ENCODE results near the gene ATP6V1E1. TPM values are rescaled to one million over a fixed set of nuclear protein-coding genes. Genes with fewer than 3 reads are reported as not detected.

ATP6V1E1 gene
- total RNA-seq, 1 experiment from 2014 or later = 89.2 TPM

DNA sequence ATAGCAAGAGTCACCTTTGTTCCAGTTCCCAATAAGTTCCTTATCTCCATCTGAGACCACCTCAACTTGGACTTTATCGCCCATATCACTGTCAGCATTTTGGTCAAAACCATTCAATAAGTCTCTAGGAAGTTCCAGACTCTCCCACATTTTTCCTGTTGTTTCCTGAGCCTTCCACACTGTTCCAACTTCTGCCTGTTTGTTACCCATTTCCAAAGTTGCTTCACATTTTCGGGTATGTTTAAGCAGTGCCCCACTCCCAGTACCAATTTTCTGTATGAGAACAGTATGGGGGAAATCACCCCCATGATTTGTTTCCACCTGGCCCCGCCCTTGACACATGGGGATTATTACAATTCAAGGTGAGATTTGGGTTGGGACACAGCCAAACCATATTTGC, 36.7 kb upstream of the ATP6V1E1 start:
- Mint-ChIP-seq H3K9me3 (peaks cover 10 to 12% of the 10 kb centered on the region in 2 experiments), H3K4me3 (no peak overlapping the region), H3K36me3 (ENCODE audit: insufficient read depth in 1 of 3, low read depth in 3 of 3) (peaks cover 40 to 59% (median 53%) of the 10 kb centered on the region in 3 experiments), H3K27me3 (ENCODE audit: low read depth) (no peaks in the 10 kb centered on the region), H3K4me1 (no peaks in the 10 kb centered on the region), H3K27ac (no peak overlapping the region; a peak in 1 of 7 replicates)
- Histone ChIP-seq H3K23ac (ENCODE audit: insufficient read length, low read depth, low read length) (no peak overlapping the region), H3K4ac (ENCODE audit: low read depth, low read length) (no peak overlapping the region), H2AK5ac (ENCODE audit: insufficient read length, low read length) (no peak overlapping the region), H3K4me1 (ENCODE audit: insufficient read depth, low read length) (no peaks in the 10 kb centered on the region), H3T11ph (ENCODE audit: low read length) (no peak overlapping the region), H3K18ac (ENCODE audit: insufficient read length, low read depth, low read length) (no peak overlapping the region), H3K4me2 (ENCODE audit: insufficient read depth, insufficient read length, low read length) (no peak overlapping the region), H2BK5ac (ENCODE audit: insufficient read length, low read length) (no peak overlapping the region), H2BK120ac (ENCODE audit: low read depth, low read length, poor library complexity, severe bottlenecking) (no peak overlapping the region), H3K9me3 (ENCODE audit: control insufficient read depth, low read depth, low read length) (no peaks in the 10 kb centered on the region), H3K56ac (ENCODE audit: insufficient read length, low read depth, low read length) (no peak overlapping the region), H3K27ac (ENCODE audit: insufficient read length, low read depth, low read length) (no peak overlapping the region), H4K91ac (ENCODE audit: insufficient read length, low read depth, low read length) (no peak overlapping the region), H2BK12ac (ENCODE audit: insufficient read length, low read depth, low read length) (no peak overlapping the region), H3K9ac (ENCODE audit: extremely low read depth, insufficient read length, low read length) (no peak overlapping the region), H3K23me2 (ENCODE audit: insufficient read length, low read depth, low read length, poor library complexity, severe bottlenecking) (no peaks in the 10 kb centered on the region), H3K79me2 (ENCODE audit: insufficient read depth, low read length) (no peaks in the 10 kb centered on the region), H3K14ac (ENCODE audit: insufficient read depth, low read length) (no peak overlapping the region), H2BK15ac (ENCODE audit: low read depth, low read length) (no peak overlapping the region), H3K79me1 (ENCODE audit: insufficient read depth, low read depth, low read length, poor library complexity, severe bottlenecking) (no peaks in the 10 kb centered on the region), H4K20me1 (ENCODE audit: control insufficient read depth, insufficient read depth, insufficient read length) (no peaks in the 10 kb centered on the region), H4K5ac (ENCODE audit: insufficient read length, low read depth, low read length) (no peak overlapping the region), H4K8ac (replicated peaks; ENCODE audit: insufficient read length, low read depth, low read length) (no peak overlapping the region), H2BK20ac (ENCODE audit: low read depth, low read length, poor library complexity, severe bottlenecking) (no peak overlapping the region), H2AFZ (ENCODE audit: low read length) (no peak overlapping the region), H3K27me3 (ENCODE audit: insufficient read depth, low read length) (no peaks in the 10 kb centered on the region)
- DNase-seq = no peak
- WGBS (ENCODE audit: extremely low coverage, insufficient read length, low lambda C conversion rate) = no CpG with 5 or more reads among the region's 3 CpGs
- TF ChIP-seq, protein P1, sequence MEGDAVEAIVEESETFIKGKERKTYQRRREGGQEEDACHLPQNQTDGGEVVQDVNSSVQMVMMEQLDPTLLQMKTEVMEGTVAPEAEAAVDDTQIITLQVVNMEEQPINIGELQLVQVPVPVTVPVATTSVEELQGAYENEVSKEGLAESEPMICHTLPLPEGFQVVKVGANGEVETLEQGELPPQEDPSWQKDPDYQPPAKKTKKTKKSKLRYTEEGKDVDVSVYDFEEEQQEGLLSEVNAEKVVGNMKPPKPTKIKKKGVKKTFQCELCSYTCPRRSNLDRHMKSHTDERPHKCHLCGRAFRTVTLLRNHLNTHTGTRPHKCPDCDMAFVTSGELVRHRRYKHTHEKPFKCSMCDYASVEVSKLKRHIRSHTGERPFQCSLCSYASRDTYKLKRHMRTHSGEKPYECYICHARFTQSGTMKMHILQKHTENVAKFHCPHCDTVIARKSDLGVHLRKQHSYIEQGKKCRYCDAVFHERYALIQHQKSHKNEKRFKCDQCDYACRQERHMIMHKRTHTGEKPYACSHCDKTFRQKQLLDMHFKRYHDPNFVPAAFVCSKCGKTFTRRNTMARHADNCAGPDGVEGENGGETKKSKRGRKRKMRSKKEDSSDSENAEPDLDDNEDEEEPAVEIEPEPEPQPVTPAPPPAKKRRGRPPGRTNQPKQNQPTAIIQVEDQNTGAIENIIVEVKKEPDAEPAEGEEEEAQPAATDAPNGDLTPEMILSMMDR (conservative IDR thresholded peaks at IDR 0.05) = no peak
